OCI-LY1 (cell line): ENCODE data around the gene SCN10A.

Source experiments
- EZH2 ChIP-seq: fragments of 200-600 bp; sonication (generic), shearing (Covaris generic); IDR thresholded peaks from 2 replicates; pipeline ENCODE4 v1.8.0; 2017; ENCODE audit warnings: borderline replicate concordance, mixed run types, mild to moderate bottlenecking, antibody characterized with exemption, low read length, moderate library complexity, mixed read lengths
- TF ChIP-seq, protein P1 (sequence below): fragments of 200-600 bp; sonication (generic), shearing (Covaris generic); IDR thresholded peaks from 2 replicates; pipeline ENCODE4 v1.5.1; 2017; ENCODE audit warnings: mild to moderate bottlenecking, antibody characterized with exemption, low read length, moderate library complexity, mixed read lengths

DNA sequence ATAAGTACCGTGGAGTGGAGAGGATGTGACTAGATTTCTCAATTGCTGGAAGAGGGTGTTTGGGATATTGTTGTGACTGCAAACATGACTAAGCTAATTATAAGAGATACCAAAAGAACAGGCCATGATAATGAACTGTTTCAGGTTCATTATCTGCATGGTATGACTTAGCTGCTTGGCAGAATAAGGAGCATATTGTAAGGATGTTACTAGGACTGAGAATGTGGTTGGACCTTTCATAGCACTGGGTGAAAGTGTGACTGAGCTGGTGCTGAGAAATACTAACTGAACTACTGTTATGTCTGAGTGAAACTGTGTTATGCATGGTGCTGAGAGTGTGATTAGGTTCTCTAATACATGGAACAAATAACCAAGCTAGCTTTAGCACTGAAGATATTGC, 11.0 kb downstream of the SCN10A start:
- no peak for TF ChIP-seq EZH2
- TF ChIP-seq, protein P1, sequence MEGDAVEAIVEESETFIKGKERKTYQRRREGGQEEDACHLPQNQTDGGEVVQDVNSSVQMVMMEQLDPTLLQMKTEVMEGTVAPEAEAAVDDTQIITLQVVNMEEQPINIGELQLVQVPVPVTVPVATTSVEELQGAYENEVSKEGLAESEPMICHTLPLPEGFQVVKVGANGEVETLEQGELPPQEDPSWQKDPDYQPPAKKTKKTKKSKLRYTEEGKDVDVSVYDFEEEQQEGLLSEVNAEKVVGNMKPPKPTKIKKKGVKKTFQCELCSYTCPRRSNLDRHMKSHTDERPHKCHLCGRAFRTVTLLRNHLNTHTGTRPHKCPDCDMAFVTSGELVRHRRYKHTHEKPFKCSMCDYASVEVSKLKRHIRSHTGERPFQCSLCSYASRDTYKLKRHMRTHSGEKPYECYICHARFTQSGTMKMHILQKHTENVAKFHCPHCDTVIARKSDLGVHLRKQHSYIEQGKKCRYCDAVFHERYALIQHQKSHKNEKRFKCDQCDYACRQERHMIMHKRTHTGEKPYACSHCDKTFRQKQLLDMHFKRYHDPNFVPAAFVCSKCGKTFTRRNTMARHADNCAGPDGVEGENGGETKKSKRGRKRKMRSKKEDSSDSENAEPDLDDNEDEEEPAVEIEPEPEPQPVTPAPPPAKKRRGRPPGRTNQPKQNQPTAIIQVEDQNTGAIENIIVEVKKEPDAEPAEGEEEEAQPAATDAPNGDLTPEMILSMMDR: no peak
